Bone marrow (tissue), 2 donors: ENCODE measurements around the gene ATP5MK.
A peak's percentile ranks its signal among the peaks of the same experiment; 100 is the strongest.
"Not testable (repeated sequence)": the region's sequence is repeated elsewhere in the genome, so short reads cannot be mapped to it uniquely, and the experiment has no call there.

Experiments
- DNase-seq, 2 donors: peaks; one replicate each; lab custom pipeline; 2025; lab: John Stamatoyannopoulos, UW

The ATP5MK gene, protein sequence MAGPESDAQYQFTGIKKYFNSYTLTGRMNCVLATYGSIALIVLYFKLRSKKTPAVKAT

DNA sequence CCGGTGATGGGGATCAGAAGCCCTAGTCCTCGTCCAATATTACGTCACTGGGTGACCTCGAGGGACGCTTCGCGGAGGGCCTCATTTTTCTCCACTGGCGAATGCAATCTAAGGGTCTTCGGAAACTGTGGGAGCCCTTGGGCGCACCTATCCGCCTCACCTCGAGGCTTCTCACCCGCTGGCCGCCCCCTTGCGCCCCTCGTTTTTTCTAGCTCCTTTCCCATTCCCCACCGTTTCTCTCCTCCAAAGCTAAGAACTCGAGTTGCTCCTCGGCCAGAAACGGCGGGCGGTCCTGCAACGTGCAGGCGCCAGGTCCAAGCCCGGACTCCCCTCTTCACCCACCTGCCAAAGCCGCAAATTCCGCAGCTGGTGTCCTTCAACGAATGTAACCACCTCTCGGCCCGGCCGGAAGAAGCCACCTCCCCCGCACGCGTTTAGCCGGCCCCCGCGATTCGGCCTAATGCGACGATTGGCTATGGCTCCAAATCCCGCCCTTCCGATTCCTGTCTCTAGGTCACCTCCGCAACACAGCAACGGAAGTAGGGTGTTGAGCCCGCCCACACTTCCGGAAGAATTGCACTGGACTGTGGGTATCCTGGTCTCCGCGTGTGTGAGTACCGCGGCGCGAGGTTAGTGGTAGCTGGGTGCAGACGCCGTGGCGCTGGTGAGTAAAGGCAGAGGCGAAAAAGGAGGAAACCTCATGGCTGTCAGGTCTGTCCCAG is at the start of gene ATP5MK, which contains the start of gene PDCD11:
Gene ATP5MK (minus strand): TSS at position 409 of the 722 bp plus-strand sequence. CDS start 4,018 bp downstream, outside the sequence.
Gene PDCD11 (plus strand): TSS at position 560 of the 722 bp plus-strand sequence. CDS start 1,801 bp downstream, outside the sequence.
- DNase-seq = peak; percentile 77 to 98

DNA sequence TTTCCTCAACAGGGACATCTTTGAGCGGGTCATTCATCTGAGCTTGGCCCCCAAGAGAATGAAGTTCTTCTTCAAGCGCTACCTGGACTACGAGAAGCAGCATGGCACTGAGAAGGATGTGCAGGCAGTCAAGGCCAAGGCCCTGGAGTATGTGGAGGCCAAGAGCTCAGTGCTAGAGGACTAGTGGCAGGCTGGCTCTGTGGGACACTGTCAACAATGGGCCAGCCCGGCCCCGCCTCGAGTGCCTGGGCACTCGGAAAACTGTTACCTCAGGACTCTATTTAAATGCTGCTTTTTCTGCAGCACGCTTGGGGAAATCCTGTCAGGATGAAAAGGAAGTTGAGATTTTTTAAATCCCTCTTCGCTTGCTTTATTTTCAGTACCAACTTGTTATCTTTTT is 49.1 kb upstream of the ATP5MK start:
- DNase-seq = no peak

DNA sequence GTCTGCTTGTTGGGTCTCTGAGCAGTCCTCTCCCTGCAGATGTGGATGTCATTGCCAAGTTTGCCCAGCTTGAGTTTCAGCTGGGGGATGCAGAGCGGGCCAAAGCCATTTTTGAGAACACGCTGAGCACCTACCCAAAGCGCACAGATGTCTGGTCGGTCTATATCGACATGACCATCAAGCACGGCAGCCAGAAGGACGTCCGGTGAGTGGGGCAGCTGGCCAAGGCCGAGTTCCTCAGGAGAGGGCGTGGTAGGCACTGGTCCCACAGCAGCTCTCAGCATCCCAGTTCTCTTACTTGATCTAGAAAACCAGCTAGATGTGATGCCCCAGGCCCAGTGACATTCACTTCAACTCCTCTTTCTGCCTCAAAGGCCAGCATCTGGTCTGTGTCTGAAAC is 48.2 kb upstream of the ATP5MK start:
- no peak for DNase-seq

DNA sequence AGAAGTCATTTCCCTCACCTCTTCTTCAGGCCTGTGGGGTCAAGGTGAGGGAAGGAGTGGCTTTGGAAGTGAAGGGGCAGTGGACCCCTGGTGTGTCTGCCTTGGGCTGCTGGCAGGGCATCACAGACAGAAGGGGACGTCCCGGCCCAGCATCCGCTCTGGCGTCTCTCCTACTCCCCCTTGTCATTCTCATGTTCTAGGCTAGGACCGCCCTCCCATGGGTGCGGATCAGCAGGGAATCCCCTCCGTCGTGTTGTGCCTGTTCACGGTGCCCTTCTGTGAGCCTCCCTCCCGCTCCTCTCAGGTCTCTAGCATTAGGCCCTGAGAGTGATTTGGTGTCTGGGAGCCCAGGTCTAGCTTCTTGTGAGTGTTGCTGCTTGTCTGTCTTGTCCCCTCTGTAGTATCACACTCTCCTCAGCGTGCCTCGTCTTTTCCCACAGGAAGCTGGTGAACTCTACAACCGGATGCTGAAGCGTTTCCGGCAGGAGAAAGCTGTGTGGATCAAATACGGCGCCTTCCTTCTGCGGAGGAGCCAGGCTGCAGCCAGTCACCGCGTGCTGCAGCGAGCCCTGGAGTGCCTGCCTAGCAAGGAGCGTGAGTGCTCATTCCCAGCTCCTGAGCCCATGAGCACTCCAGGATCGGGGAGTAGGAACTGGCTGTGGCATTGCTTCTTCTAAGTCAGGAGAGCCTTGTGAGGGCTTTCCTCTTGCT is 47.4 kb upstream of the ATP5MK start:
- DNase-seq = no peak

DNA sequence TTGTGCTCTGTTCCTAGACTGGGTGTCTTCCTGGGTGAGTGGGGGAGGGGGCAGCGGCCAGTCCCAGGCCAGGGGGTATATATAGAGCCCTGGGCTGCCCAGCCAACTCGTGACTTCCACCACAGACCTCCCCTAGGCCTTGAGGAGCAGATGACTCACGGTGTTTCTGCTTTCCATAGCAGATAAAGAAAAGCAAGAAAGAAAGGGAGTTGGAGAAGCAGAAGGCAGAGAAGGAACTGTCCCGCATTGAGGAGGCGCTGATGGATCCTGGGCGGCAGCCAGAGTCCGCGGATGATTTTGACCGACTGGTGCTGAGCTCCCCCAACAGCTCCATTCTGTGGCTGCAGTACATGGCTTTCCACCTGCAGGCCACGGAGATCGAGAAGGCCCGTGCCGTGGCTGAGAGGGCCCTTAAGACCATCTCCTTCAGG is 45.8 kb upstream of the ATP5MK start:
- DNase-seq = no peak

DNA sequence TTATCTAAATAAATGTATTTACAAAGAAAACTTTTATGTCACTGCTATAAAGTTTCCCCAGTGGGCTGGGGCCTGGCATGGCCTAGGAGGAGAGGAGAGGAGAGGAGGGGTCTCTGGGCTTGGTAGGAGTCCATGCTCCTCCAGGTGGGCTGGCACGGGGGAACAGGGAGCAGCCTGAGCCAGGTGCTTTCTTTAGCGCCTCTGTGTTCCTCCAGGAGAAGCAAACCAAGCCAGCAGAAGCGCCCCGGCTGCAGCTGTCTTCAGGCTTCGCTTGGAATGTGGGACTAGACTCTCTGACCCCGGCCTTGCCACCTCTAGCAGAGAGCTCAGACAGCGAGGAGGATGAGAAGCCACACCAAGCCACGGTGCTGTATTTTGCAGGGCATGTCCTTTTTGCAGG is 45.3 kb upstream of the ATP5MK start:
- DNase-seq = no peak

DNA sequence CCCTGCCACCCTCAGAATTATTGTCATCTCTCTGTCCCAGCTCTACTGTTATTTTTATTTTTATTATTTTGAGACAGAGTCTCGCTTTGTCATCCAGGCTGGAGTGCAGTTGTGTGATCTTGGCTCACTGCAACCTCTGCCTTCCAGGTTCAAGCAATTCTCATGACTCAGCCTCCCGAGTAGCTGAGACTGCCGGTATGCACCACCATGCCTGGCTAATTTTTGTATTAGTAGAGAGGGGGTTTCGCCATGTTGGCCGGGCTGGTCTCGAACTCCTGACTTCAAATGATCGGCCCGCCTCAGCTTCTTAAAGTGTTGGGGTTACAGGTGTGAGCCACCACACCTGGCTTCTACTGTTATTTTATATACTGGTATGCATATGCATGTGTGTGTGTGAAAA is 44.9 kb upstream of the ATP5MK start:
- DNase-seq = no peak

DNA sequence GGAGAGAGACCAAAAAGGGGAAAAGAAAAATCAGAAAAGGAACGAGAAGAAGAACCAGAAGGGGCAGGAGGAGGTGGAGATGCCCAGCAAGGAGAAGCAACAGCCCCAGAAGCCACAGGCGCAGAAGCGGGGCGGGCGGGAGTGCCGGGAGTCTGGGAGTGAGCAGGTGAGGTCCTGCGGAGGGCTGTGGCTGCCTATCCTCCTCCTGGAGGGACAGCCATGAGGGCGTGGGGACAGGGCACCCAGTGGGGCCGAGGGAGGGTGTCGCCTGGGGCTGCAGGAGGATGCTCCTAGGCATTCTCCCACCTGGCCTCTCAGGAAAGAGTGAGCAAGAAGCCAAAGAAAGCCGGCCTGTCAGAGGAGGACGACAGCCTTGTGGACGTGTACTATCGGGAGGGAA is 44.1 kb upstream of the ATP5MK start:
- no peak for DNase-seq

DNA sequence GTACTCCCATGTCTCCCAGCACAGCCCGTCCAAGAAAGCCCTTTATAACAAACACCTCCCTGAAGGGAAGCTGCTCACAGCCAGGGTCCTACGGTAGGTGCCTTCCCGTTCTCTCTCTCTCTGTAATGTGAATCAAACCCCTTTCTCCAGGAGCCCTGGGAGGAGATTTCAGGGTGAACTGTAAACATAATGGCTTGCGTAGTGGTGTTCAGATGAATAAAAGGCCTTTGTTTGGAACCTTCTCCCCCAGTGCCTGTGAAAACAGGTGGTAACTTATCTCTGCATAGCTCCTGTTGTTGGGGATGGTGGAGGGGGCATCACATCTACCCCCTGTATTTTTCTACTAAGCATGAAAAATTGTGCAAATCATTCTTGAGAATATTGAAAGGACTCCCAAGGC is 43.5 kb upstream of the ATP5MK start:
- no peak for DNase-seq

DNA sequence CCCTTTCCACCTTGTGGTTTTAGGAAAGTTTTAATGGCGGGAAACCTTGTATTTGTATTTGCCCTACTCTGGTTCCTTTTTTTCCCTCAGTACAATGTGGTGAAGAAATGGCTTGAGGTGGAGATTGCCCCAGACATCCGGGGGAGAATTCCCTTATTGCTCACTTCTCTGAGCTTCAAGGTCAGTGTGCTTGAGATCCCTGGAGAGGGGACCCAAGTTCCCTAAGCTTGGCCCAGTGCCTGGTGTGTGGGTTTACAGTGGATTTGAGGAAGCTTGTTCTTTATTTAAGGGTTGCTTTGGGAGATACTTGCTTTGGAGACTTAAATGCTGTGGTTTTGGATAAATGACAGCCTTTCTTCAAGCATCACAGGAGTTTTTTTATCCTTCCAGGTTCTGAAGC is 37.6 kb upstream of the ATP5MK start:
- DNase-seq = no peak

DNA sequence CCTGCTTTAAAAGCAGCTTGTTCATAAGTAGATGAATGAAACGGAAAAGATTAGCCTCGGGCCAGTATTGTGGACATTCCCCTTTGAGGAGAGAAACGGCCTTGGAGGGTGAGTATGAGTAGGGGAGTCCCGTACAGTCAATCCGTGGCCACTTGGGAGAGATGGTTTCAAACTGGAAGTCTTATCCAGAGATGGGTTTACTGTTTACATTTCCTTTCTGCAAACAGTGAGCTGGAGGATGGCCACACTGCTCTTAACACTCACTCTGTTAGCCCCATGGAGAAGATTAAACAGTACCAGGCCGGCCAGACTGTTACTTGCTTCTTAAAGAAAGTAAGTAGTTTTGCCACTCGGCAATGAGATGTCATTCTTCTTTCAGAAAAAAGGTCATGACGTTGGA is 35.6 kb upstream of the ATP5MK start:
- no peak for DNase-seq

DNA sequence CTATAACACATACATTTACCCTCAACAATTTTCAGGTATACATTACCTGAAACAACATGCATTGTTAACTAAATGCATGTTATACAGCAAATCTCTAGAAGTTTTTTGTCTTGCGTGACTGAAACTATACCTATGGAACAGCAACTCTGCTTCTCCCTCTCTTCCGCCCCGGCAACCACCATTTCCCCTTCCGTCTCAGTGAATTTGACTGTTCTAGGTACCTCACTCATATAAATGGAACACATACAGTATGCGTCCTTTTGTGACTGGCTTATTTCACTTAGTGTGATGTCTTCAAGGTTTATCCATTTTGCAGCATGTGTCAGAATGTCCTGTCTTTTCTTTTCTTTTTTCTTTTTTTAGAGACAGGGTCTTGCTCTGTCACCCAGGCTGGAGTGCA is 33.4 kb upstream of the ATP5MK start:
- DNase-seq = no peak

DNA sequence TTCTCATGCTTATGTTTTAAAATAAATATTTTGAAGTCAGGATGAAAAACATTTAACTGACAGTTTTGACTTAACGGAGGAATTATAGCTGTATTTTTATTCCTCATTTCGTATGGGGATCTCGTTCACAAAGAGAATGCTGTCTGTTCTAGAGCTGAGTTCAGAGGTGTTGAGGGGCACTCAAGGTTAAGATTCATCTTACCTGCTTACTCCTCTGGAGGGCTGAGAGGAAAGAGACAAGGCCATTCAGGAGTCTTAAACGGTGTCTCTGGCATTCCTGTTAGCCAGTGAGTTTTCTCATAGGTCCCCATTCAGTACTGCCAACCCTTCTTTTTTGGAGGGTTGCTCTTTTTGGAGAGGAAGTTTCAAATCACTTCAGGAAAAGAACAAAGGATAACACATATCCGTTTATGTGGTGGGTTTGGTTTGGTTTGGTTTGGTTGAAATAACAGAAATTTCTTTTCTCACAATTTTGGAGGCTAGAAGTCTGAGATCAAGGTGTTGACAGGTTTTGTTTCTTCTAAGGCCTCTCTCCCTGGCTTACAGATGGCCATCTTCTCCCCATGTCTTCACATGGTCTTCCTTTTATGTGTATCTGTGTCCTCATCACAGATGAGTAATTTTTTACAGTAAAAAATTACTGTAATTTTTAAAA is 32.8 kb upstream of the ATP5MK start:
- no peak for DNase-seq

DNA sequence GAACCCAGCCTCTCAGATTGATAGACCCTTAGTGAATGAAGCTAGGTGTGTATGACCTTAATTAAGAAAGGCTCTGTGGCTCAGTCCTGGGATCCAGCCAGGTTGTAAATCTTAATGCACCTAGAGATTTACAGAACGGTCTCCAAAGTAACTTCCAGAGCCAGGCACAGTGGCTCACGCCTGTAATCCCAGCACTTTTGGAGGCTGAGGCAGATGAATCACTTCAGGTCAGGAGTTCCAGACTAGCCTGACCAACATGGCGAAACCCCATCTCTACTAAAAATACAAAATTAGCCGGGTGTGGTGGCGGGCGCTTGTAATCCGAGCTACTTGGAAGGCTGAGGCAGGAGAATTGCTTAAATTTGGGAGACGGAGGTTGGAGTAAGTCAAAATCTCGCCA is 31.6 kb upstream of the ATP5MK start:
- no peak for DNase-seq

DNA sequence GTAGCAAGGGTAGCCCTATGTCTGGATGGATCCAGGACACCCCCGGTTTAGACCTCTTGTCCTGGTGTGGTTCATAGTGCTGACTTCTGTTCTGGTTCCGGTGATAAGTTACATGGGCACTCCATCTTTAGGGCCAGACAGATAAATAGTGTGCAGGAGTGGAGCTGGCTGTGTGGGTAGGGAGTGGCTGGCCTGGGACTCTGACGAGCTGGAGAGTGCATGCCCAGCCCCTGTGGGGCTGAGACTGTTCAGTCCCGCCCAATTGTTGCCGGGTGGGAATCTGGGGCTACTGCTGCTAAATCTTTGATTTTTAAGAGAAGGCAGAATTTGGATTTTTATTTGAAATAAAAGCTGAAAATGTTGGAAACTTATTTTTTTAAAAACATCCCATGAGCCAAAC is 27.5 kb upstream of the ATP5MK start:
- DNase-seq = no peak

DNA sequence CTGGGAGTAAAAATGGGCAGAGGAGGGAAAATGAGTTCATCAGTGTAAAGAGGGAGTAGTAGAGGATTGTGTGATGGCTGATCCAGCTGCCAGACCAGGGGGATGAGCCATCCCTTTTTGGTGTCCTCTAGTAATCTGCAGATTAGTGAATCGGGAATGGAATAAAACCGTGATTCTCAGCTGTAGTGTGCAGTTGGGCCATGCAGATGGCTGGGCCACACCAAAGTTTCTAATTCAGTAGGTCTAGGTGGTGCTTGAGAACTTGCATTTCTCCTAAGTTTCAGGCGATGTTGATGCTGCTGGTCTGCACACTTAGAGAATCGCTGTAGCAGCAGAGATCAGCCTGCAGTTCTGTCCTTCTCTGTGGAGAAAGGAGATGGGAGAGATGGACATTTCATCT is 22.8 kb upstream of the ATP5MK start:
- no peak for DNase-seq

DNA sequence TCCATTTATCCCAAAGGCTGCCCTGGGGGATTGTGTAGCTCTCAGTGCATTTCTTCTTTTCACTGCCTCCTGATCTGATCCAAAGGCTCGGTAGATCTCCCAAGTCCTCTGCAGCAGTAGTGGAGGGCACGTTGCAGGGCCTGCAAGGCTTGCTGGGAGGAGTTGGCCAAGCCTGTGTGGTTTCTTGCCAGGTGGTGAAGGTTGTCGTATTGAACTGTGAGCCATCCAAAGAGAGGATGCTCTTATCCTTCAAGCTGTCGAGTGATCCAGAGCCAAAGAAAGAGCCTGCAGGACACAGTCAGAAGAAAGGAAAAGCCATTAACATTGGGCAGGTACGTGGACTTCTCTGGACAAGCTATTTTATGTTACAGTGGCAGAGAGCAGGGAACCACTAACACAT is 21.3 kb upstream of the ATP5MK start:
- no peak for DNase-seq

DNA sequence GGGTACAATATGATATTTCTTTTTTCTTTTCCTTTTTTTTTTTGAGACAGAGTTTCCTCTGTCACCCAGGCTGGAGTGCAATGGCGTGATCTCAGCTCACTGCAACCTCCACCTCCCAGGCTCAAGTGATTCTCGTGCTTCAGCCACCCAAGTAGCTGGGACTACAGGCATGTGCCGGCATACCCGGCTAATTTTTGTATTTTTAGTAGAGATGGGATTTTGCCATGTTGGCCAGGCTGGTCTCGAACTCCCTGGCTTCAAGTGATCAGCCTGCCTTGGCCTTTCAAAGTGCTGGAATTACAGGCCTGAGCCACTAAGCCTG is 20.8 kb upstream of the ATP5MK start:
- DNase-seq = not testable (repeated sequence)

DNA sequence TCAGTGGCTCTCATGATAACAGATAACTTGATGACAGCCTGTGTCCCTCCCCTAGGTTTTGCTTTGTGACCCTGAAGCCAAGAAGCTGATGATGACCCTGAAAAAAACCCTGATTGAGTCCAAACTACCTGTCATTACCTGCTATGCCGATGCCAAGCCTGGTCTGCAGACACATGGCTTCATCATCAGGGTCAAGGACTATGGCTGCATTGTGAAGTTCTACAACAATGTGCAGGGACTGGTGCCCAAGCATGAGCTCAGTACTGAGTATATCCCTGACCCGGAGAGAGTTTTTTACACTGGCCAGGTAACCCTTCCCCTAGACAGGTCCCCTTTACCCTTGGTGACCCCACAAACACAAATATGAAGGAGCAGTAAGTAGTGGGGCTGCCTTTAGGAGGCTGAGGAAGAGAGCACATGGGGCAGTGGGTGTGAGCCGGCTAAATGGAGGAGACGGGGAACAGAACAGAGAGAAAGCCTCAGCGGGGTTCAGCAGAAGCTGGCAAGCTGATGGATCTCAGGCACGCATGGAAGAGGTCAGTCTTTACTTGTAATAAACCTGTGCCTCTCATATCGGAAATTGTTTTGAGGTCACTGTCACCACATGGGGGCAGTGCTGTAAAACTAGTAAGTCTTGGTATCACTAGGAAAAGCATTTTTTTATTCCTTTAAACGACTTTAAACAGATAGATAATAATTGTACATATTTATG is 20.3 kb upstream of the ATP5MK start:
- peak; percentile 6 to 22 for DNase-seq

DNA sequence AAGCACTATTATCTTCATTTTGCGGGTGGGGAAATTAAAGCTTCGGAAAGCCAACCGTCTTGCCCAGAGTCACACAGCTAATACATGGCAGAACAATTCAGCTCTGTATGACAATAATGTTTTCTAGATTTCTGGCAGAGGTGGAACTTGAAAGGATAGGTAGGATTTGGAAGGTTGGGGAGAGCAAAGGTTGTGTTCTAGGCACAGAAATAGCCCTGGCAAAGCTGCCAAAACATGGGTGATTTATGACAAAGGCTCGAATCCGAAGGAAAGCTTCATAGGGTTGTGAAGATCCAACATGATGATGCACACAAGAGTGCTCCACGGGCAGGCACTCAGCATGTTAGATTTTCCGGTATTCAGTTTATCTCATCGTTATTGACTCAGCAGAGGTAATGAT is 19.3 kb upstream of the ATP5MK start:
- DNase-seq = no peak

DNA sequence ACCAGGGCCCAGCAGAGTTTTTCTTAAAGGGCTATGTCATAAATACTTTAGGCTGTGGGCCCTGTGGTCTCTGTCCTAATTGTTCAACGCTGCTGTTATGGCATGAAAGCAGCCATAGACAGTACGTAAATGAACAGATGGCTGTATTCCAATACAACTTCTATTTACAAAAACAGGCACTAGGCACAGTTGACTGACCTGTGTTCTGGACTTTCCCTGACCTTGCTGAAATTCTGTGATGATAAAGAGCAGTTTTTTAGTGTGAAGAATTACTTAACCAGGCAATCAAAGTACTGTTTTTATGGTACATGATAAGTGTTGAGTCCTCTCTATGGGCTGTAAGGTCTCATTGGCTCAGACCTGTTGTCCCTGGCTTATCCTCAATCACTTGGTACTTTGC is 17.3 kb upstream of the ATP5MK start:
- no peak for DNase-seq

DNA sequence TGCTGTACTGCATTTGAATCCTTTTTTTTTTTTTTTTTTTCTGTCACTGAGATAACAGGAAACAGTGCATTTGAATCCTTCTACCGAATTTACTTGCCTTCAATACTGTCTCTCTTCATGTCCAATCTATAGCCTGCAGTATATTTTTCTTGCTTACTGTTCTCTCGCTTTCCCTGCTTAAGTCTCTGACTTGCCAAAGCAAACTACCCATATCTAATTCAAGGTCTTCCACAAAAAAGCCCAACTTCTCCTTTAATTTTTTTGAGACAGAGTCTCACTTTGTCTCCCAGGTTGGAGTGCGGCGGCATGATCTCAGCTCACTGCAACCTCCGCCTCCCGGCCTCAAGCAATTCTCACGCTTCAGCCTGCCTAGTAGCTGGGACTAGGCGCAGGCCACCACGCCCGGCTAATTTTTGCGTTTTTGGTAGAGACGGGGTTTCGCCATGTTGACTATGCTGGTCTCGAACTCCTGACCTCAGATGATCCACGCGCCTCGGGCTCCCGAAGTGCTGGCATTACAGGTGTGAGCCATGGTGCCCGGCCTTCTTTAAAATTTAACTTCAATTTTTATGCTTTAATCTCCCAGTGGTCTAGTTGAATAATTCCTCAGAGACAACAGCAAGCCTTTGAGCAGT is 1.0 kb upstream of the ATP5MK start:
- no peak for DNase-seq
